ENCODE data around the gene MYH11.

Gene MYH11

DNA sequence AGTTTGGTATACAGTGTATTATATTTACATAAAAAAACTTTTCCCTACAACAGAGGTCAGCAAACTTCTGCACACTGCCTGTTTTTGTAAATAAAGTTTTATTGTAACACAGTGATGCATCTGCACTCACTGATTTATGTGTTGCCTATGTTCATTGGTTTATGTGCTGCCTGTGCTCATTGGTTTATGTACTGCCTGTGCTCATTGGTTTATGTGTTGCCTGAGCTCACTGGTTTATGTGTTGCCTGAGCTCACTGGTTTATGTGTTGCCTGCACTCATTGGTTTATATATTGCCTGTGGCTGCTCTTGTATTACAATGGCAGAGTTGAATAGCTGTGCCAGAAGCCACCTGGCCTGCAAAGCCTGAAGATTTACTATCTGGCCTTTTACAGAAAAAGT, 81.6 kb downstream of the MYH11 start:
- no peak for DNase-seq (ENCODE audit: low read depth, low spot score)
- CTCF ChIA-PET = interaction anchor here (1.0 to 1.6 kb wide), 2 partner anchors 11 to 352 kb away, joined by 4 to 5 read pairs; no protein-coding TSS in a partner anchor
- POLR2A ChIA-PET = no interaction called here

DNA sequence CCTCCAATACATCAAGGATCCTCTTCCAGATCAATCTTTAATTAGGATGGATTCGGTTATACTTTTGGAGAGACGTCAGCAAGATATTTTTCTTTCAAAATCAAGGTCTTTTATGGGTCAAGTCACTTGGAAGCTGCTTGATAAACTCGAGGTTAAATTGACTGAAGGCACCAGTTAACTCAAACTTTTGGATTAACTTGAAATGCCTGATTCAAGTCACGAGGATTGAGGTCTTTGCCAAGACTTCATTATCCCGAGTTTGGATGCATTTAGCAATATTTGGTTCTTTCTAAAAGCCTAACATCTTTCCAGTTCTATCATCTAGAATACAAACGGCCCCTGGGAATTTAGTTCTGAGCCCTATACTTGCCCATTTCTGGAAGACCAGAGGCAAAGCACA, 82.9 kb downstream of the MYH11 start:
- H3K4me3 ChIP-seq (ENCODE audit: low read depth, low read length) = no peak overlapping the region
- POLR2A ChIA-PET = no interaction called here
- no peak for DNase-seq (ENCODE audit: low read depth, low spot score)
- CTCF ChIA-PET = interaction anchor here (0.8 to 0.9 kb wide), 2 partner anchors 8 to 18 kb away, joined by 3 read pairs; no protein-coding TSS in a partner anchor
- no peak for TF ChIP-seq CTCF (IDR thresholded peaks at IDR 0.05; ENCODE audit: insufficient read depth, low read length, missing control alignments)

More for the DNA sequence above, 81.6 kb downstream of the MYH11 start:
- no peak overlapping the region for H3K4me3 ChIP-seq (ENCODE audit: low read depth, low read length)
- TF ChIP-seq CTCF (IDR thresholded peaks at IDR 0.05; ENCODE audit: insufficient read depth, low read length, missing control alignments) = no peak

DNA sequence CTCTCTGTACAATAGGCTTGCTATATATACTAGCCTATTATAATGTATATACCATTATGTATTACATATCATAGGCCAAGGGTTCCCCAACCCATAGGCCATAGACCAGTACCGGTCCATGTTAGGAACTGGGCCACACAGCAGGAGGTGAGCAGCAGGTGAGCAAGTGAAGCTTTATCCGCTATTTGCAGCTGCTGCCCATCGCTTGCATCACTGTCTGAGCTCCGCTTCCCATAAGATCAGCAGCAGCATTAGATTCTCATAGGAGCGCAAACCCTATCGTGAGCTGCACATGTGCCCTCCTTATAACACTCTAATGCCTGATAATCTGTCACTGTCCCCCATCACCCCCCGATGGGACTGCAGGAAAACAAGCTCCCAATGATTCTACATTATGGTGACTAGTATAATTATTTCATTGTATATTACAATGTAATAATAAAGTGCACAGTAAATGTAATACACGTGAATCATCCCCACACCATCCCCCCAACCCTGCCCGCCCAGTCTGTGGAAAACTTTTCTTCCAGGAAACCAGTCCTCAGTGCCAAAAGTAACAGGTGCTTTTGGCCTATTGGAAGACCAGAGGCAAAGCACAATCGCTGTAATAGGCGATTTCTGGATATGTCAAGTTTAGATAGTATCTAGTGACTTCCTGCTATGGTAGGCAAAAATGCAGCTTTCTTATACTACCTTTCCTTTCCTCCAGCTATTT, 84.1 kb downstream of the MYH11 start:
- TF ChIP-seq CTCF (IDR thresholded peaks at IDR 0.05; ENCODE audit: insufficient read depth, low read length, missing control alignments) = no peak
- H3K4me3 ChIP-seq (ENCODE audit: low read depth, low read length) = no peak overlapping the region
- DNase-seq (ENCODE audit: low read depth, low spot score) = no peak
- ChIA-PET CTCF (interaction anchor here (0.8 to 1.3 kb wide), 4 partner anchors 9 to 48 kb away, joined by 3 to 7 read pairs (median 4); no protein-coding TSS in a partner anchor), POLR2A (no interaction called here)

GRCh38 chr16:15771694-15772093, 85.1 kb downstream of the MYH11 start:
- TF ChIP-seq CTCF (IDR thresholded peaks at IDR 0.05; ENCODE audit: insufficient read depth, low read length, missing control alignments) = no peak
- POLR2A ChIA-PET = no interaction called here
- CTCF ChIA-PET = interaction anchor here (1.3 to 2.8 kb wide), 2 partner anchors 15 to 50 kb away, joined by 7 to 20 read pairs; no protein-coding TSS in a partner anchor
- no peak overlapping the region for H3K4me3 ChIP-seq (ENCODE audit: low read depth, low read length)
- DNase-seq (ENCODE audit: low read depth, low spot score) = no peak

DNA sequence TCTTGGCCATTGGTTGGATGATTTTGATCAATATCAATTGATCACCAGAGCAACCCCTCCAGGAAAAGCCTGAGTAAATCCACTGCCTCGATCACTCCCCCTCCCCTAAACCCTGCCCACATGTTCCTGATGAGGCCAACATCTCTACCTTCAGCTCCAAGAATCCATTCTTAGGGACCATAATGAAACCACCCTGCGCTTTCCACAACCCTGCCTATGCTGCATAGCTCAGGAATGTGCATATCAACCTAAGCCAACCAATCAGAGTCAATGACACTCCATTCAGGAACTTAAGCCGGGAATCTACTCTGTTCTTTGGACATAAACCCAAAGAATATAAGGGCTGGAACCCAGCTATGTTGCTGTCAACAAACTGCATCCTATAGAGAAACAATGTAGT, 86.3 kb downstream of the MYH11 start:
- DNase-seq (ENCODE audit: low read depth, low spot score) = peak; percentile 10
- ChIA-PET CTCF (interaction anchor here (1.0 to 2.8 kb wide), 5 partner anchors 14 to 77 kb away, joined by 3 to 20 read pairs (median 4); no protein-coding TSS in a partner anchor), POLR2A (no interaction called here)
- no peak for TF ChIP-seq CTCF (IDR thresholded peaks at IDR 0.05; ENCODE audit: insufficient read depth, low read length, missing control alignments)
- no peak overlapping the region for H3K4me3 ChIP-seq (ENCODE audit: low read depth, low read length)

DNA sequence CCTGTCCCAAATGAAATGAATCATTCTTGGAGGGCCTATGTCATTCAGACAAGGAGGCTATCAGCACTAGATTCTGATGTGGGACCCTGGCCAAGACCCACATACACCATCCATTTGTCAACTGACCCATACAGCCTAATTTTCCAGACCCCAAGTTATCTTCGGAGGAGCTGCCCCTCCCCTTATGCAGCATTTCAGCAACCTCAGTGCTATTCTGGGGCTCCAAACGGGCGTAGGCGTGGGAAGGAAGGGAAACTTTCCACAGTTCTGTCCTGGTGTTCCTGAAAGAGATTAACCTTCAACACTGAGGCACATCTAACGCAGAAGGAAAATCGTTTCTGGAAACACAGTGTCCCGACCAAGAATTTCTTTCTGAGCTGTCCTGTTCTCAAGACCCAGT, 86.7 kb downstream of the MYH11 start:
- CTCF ChIA-PET = interaction anchor here (1.0 to 2.8 kb wide), 5 partner anchors 13 to 78 kb away, joined by 3 to 20 read pairs (median 4); no protein-coding TSS in a partner anchor
- POLR2A ChIA-PET = no interaction called here

More for the DNA sequence above, 86.7 kb downstream of the MYH11 start:
- H3K4me3 ChIP-seq (ENCODE audit: low read depth, low read length) = no peak overlapping the region
- no peak for DNase-seq (ENCODE audit: low read depth, low spot score)
- no peak for TF ChIP-seq CTCF (IDR thresholded peaks at IDR 0.05; ENCODE audit: insufficient read depth, low read length, missing control alignments)
